Measurements from ENCODE around the gene CPSF4.
A peak's percentile ranks its signal among the peaks of the same experiment; 100 is the strongest.
"Not testable (repeated sequence)": the region's sequence is repeated elsewhere in the genome, so short reads cannot be mapped to it uniquely, and the experiment has no call there.

DNA sequence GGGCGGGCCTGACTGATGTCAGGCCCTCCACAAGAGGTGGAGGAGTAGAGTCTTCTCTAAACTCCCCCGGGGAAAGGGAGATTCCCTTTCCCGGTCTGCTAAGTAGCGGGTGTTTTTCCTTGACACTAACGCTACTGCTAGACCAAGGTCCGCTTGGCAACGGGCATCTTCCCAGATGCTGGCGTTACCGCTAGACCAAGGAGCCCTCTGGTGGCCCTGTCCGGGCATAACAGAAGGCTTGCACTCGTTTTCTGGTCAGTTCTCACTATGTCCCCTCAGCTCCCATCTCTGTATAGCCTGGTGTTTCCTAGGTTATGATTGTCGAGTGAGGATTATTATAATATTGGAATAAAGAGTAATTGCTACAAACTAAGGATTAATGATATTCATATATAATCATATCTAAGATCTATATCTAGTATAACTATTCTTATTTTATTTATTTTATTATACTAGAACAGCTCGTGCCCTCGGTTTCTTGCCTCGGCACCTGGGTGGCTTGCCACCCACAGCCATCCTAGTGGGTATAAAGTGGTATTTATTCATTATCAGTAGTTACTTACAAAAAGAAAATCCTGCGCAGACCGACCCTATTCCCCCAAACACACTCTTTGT, 23.1 kb upstream of the CPSF4 start:
- TF ChIP-seq CTCF (IDR thresholded peaks at IDR 0.05; ENCODE audit: insufficient read depth, low read length, poor library complexity, severe bottlenecking): peak; percentile 39
- not testable (repeated sequence) for TF ChIP-seq EZH2phosphoT487 (conservative IDR thresholded peaks at IDR 0.05; ENCODE audit: low read length)
